ENCODE data around the gene FAM170B. TPM values are rescaled to one million over a fixed set of nuclear protein-coding genes. Genes with fewer than 3 reads are reported as not detected.

Gene FAM170B
- total RNA-seq, 1 donor from 2014 or later: not detected

DNA sequence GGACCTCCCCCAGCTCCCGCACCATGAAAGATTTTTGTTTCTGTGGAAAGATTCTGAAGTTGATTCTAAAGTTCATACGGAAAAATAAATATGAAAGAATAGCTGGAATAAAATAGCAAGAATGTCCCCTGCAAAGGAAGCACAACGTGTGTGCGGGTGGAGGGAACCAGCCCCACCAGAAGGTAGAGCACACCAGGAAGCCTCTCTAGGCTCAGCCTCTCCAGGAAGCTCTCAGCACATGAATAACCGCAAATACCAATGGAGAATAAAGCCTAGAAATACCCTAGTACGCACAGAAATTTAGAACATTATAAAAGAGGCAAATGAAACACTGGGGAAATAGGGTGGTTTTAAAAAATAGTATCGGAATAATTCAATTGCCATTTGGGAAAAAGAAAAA, 24.6 kb upstream of the FAM170B start:
- TF ChIP-seq, protein P1, sequence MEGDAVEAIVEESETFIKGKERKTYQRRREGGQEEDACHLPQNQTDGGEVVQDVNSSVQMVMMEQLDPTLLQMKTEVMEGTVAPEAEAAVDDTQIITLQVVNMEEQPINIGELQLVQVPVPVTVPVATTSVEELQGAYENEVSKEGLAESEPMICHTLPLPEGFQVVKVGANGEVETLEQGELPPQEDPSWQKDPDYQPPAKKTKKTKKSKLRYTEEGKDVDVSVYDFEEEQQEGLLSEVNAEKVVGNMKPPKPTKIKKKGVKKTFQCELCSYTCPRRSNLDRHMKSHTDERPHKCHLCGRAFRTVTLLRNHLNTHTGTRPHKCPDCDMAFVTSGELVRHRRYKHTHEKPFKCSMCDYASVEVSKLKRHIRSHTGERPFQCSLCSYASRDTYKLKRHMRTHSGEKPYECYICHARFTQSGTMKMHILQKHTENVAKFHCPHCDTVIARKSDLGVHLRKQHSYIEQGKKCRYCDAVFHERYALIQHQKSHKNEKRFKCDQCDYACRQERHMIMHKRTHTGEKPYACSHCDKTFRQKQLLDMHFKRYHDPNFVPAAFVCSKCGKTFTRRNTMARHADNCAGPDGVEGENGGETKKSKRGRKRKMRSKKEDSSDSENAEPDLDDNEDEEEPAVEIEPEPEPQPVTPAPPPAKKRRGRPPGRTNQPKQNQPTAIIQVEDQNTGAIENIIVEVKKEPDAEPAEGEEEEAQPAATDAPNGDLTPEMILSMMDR (IDR thresholded peaks at IDR 0.05): no peak
- ChIA-PET CTCF (no interaction called here), POLR2A (no interaction called here)
- Mint-ChIP-seq H3K9me3 (no peaks in the 10 kb centered on the region), H3K27ac (no peak overlapping the region), H3K4me1 (no peaks in the 10 kb centered on the region), H3K27me3 (no peaks in the 10 kb centered on the region), H3K4me3 (no peak overlapping the region), H3K36me3 (ENCODE audit: low read depth) (peaks cover 19% of the 10 kb centered on the region)
- no peak for ATAC-seq (ENCODE audit: low read depth)
- no peak for DNase-seq
- intact Hi-C loops (cut with micrococcal nuclease): no loop called here

GRCh38 chr10:49157229-49157628, 23.4 kb upstream of the FAM170B start:
- ChIA-PET CTCF (no interaction called here), POLR2A (no interaction called here)
- ATAC-seq (ENCODE audit: low read depth) (no peak), DNase-seq (no peak)
- no peak overlapping the region for H3K27ac Mint-ChIP-seq
- peaks cover 13% of the 10 kb centered on the region for H3K36me3 Mint-ChIP-seq (ENCODE audit: low read depth)
- no peaks in the 10 kb centered on the region for H3K27me3 Mint-ChIP-seq
- TF ChIP-seq, protein P1 (IDR thresholded peaks at IDR 0.05): no peak
- H3K4me1 Mint-ChIP-seq: no peaks in the 10 kb centered on the region
- intact Hi-C loops (cut with micrococcal nuclease): no loop called here
- no peak overlapping the region for H3K4me3 Mint-ChIP-seq
- no peaks in the 10 kb centered on the region for H3K9me3 Mint-ChIP-seq

DNA sequence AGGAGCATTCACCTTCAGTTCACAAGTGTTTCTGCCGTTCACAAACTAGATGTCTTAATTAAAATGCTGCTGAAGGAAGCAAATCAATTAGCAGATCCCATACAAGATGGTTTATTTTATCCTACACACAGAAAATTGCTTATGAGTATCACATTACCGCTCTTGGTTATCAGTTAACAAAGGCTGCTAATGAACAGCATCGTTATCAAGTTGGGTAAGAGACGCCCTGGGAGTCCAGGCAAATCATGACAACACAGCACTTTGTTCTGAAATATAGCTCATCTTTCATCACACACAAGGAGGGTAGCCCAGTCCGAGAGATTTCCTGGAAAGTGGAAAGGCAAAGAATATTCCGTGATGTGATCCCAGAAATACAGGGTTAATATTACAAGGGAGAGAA, 20.8 kb upstream of the FAM170B start:
- Mint-ChIP-seq H3K4me3 (no peak overlapping the region), H3K27me3 (peaks cover 2% of the 10 kb centered on the region), H3K4me1 (no peaks in the 10 kb centered on the region), H3K27ac (no peak overlapping the region), H3K9me3 (no peaks in the 10 kb centered on the region), H3K36me3 (ENCODE audit: low read depth) (peaks cover 8% of the 10 kb centered on the region)
- intact Hi-C loops (cut with micrococcal nuclease): no loop called here
- no peak for ATAC-seq (ENCODE audit: low read depth)
- TF ChIP-seq, protein P1 (IDR thresholded peaks at IDR 0.05): no peak
- ChIA-PET CTCF (no interaction called here), POLR2A (no interaction called here)
- no peak for DNase-seq

DNA sequence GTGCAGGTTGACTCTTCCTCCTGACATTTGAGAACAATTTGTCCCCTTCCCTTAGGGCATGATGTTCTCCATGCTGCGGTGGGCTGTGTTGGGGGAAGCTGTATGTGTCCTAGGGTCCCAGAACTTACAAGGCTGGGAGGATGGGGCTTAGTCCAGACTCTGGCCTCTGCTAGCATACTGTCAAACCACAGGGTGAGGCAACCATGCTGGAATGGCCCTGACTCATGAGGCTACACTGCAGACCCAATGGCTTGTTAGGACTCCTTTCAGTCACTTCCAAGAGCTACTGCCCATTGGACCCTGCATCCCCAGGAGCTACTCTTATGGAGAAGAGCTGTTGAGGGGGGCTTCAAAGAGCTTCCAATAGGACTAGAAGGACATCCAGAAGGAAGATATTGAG, 20.1 kb upstream of the FAM170B start:
- Mint-ChIP-seq H3K27me3 (peaks cover 2% of the 10 kb centered on the region), H3K4me1 (no peaks in the 10 kb centered on the region), H3K9me3 (no peaks in the 10 kb centered on the region), H3K27ac (no peak overlapping the region), H3K4me3 (no peak overlapping the region), H3K36me3 (ENCODE audit: low read depth) (peaks cover 6% of the 10 kb centered on the region)
- TF ChIP-seq, protein P1 (IDR thresholded peaks at IDR 0.05): no peak
- ATAC-seq (ENCODE audit: low read depth) (no peak), DNase-seq (no peak)
- intact Hi-C loops (cut with micrococcal nuclease): no loop called here
- CTCF ChIA-PET: no interaction called here
- POLR2A ChIA-PET: no interaction called here

DNA sequence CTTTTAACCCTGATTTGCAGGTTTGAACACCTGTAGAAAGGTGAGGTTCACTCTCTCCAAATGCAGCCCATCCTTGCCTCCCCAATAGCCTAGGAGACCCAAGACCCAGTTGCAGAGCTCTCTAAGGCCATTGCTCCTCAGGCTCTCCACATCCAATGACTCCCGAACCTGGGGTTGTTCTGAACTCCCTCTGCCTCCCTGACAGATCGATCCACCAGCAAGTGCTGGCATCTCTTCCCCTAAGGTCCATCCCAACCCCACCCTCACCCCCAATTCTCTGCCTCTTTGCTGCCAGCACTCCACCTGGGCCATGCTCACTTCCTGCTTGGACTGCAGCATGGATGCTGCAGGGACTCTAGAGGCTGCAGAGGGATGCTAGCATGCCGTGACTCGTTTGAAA, 19.3 kb upstream of the FAM170B start:
- Mint-ChIP-seq H3K27me3 (peaks cover 6% of the 10 kb centered on the region), H3K27ac (no peak overlapping the region), H3K4me3 (no peak overlapping the region), H3K9me3 (peaks cover 3% of the 10 kb centered on the region), H3K36me3 (ENCODE audit: low read depth) (peaks cover 6% of the 10 kb centered on the region), H3K4me1 (no peaks in the 10 kb centered on the region)
- intact Hi-C loops (cut with micrococcal nuclease): no loop called here
- TF ChIP-seq, protein P1 (IDR thresholded peaks at IDR 0.05): no peak
- ATAC-seq (ENCODE audit: low read depth) (no peak), DNase-seq (no peak)
- ChIA-PET CTCF (no interaction called here), POLR2A (no interaction called here)

All from activated B cell treated with CpG ODN at 0.5 μM for 24 hours (primary cell).